HepG2 (cell line): Measurements from ENCODE around the gene MRPL28. TPM values are rescaled to one million over a fixed set of nuclear protein-coding genes. Genes with fewer than 3 reads are reported as not detected.
A peak's percentile ranks its signal among the peaks of the same experiment; 100 is the strongest.

Experiments used
- AHDC1 ChIP-seq: sonication (generic); formaldehyde crosslinking; IDR thresholded peaks from 2 replicates; pipeline ENCODE4 v1.5.1; 2020; ENCODE audit warnings: mild to moderate bottlenecking, missing genetic modification reagents, borderline replicate concordance
- GFI1 ChIP-seq: sonication (generic); formaldehyde crosslinking; IDR thresholded peaks from 2 replicates; pipeline ENCODE4 v1.5.0; 2020; ENCODE audit warnings: missing genetic modification reagents, mild to moderate bottlenecking, borderline replicate concordance
- HMGXB3 ChIP-seq: sonication (generic); formaldehyde crosslinking; IDR thresholded peaks from 2 replicates; pipeline ENCODE4 v1.4.0; 2020; ENCODE audit warnings: missing genetic modification reagents, borderline replicate concordance
- JUNB ChIP-seq: sonication (generic); formaldehyde crosslinking; IDR thresholded peaks from 2 replicates; pipeline ENCODE4 v1.8.0; 2022; ENCODE audit warnings: missing genetic modification reagents, mild to moderate bottlenecking, borderline replicate concordance
- KMT2A ChIP-seq: sonication (generic); formaldehyde crosslinking; IDR thresholded peaks from 2 replicates; pipeline ENCODE4 v1.4.0; 2020; ENCODE audit warnings: missing genetic modification reagents
- RARG ChIP-seq: sonication (generic); formaldehyde crosslinking; IDR thresholded peaks from 2 replicates; pipeline ENCODE4 v1.4.0; 2020; ENCODE audit warnings: low read depth, mild to moderate bottlenecking, missing genetic modification reagents
- ZBTB20 ChIP-seq: sonication (generic); formaldehyde crosslinking; IDR thresholded peaks from 2 replicates; pipeline ENCODE4 v1.8.1; 2023; ENCODE audit warnings: missing genetic modification reagents, low read depth, mild to moderate bottlenecking, borderline replicate concordance
- ZGPAT ChIP-seq: IDR thresholded peaks from 2 replicates; pipeline ENCODE4 v1.6.1; 2016; ENCODE audit warnings: mild to moderate bottlenecking
- ZNF20 ChIP-seq: sonication (generic); formaldehyde crosslinking; IDR thresholded peaks from 2 replicates; pipeline ENCODE4 v1.4.0; 2020; ENCODE audit warnings: mild to moderate bottlenecking, moderate library complexity, missing genetic modification reagents
- ZNF234 ChIP-seq: sonication (generic); formaldehyde crosslinking; conservative IDR thresholded peaks from 2 replicates; pipeline ENCODE4 v1.5.1; 2020; ENCODE audit warnings: mild to moderate bottlenecking, missing genetic modification reagents
- ZNF460 ChIP-seq: sonication (generic); formaldehyde crosslinking; IDR thresholded peaks from 2 replicates; pipeline ENCODE4 v1.5.1; 2020; ENCODE audit warnings: missing genetic modification reagents, mild to moderate bottlenecking, borderline replicate concordance
- ZNF543 ChIP-seq: sonication (generic); formaldehyde crosslinking; IDR thresholded peaks from 2 replicates; pipeline ENCODE4 v1.4.0; 2020; ENCODE audit warnings: mild to moderate bottlenecking, missing genetic modification reagents
- ZNF556 ChIP-seq: sonication (generic); formaldehyde crosslinking; IDR thresholded peaks from 2 replicates; pipeline ENCODE4 v1.4.0; 2020; ENCODE audit warnings: mild to moderate bottlenecking, missing genetic modification reagents, borderline replicate concordance
- ZNF572 ChIP-seq: sonication (generic); formaldehyde crosslinking; IDR thresholded peaks from 2 replicates; pipeline ENCODE4 v1.5.1; 2020; ENCODE audit warnings: mild to moderate bottlenecking, missing genetic modification reagents
- ZNF724P ChIP-seq: sonication (generic); formaldehyde crosslinking; IDR thresholded peaks from 2 replicates; pipeline ENCODE4 v1.8.0; 2022; ENCODE audit warnings: missing genetic modification reagents, borderline replicate concordance
- polyA plus RNA-seq, 8 experiments: library from polyadenylated mRNA; depleted of rRNA in 3 of 8; stranded (reverse) in 7 of 8; unstranded in 1 of 8; fragments of >200 nt; fragmentation: Illumina TruSeq in 4 of 8; extraction: Trizol in 4 of 8; gene quantifications; 2 replicates each; pipeline versions ENCODE4 v1.2.1 to v1.2.3, GENCODE V29; 2011 to 2016; ENCODE audit warnings: low read depth in 4 of 8, missing spikeins in 1 of 8, mixed read lengths in 1 of 8; ENCODE audit not compliant: insufficient read depth in 1 of 8
- total RNA-seq, 5 experiments: library from RNA; depleted of rRNA; stranded (reverse); fragments of >200 nt; fragmentation: Illumina TruSeq; extraction: Trizol; gene quantifications; 2 replicates each; pipeline ENCODE4 v1.2.3, GENCODE V29; 2016; ENCODE audit warnings: low read depth in 1 of 5

MRPL28 gene
- total and polyA plus RNA-seq, 2 of the 13 experiments (the other 11 are each of a cell fraction or from before 2014, with no cell fraction given), result 114 to 135 TPM

- TF ChIP-seq HMGXB3 (peak; percentile 89), ZBTB20 (CRISPR knock-in tag) (peak; percentile 89), KMT2A (CRISPR knock-in tag) (no peak), GFI1 (CRISPR knock-in tag) (peak; percentile 90), ZNF460 (CRISPR knock-in tag) (peak; percentile 50; the same call in 1 of the 2 replicates), ZNF543 (peak; percentile 84; the same call in 1 of the 2 replicates), ZNF20 (CRISPR knock-in tag) (no peak), AHDC1 (CRISPR knock-in tag) (peak; percentile 71; the same call in 1 of the 2 replicates), ZNF572 (no peak), ZNF556 (0 out of 2 replicates have a peak, but pooled peaks have one; percentile 61), ZNF234 (no peak), ZNF724P (CRISPR knock-in tag) (no peak), RARG (CRISPR knock-in tag) (0 out of 2 replicates have a peak, but pooled peaks have one; percentile 43), ZGPAT (CRISPR knock-in tag) (peak; percentile 94), JUNB (CRISPR knock-in tag) (no peak; the same call in 1 of the 2 replicates)
Observed at GRCh38 chr16:405548-406506, 35.5 kb upstream of the MRPL28 start (continued).
